SU-DHL-6 (cell line): ENCODE data around the gene VSTM2L.

Experiments used
- EZH2phosphoT487 ChIP-seq: fragments of 200-600 bp; sonication (generic), shearing (Covaris generic); conservative IDR thresholded peaks from 2 replicates; pipeline ENCODE4 v1.6.1; 2018; ENCODE audit warnings: mild to moderate bottlenecking, antibody characterized with exemption, low read length, moderate library complexity, mixed read lengths
- TF ChIP-seq, protein P1 (sequence below): fragments of 200-600 bp; sonication (generic); IDR thresholded peaks from one replicate; pipeline ENCODE4 v1.5.1; 2017; ENCODE audit warnings: antibody characterized with exemption, mild to moderate bottlenecking, low read length, moderate library complexity; ENCODE audit not compliant: insufficient read depth, poor library complexity, severe bottlenecking

DNA sequence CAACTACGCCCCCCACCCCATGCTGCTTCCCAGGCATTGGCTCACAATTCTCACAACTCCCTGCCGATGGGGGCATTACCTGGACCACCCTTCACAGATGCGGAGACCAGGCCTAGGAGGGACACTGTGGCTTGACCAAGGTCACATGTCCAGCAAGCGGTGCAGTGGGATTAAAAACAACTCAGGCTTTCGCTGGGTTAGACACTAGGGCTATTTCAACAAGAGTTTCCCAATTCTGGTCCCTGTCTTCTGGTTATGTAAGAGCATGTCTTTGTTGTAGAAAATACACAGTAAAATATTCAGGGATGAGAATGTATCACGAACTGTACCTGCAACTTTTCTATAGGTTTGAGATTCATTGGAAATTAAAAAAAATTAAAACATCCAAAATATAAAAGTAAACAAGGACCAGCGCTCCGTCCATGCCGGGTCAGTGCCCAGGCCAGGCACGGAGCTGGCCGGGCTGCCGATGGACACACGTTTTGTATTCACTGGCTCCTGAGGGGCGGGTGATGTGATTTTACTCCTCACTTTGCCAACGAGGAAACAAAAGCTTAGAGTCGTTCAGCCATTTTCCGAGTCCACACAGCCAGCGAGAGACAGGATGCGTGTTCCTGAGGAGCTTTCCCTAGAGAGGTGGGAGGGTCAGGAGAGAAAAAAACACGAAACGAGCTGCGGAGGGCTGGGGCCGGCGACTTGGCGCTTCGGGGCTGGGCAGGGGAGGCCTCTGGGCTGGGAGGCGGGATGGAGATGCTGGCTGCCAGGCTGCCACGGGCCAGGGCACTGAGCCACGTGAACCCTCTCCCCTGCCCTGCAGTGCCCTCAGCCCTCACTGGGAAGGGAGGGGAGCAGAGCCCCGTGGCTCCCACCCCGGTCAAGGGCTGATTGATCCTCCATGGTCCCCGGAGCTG, 17.1 kb upstream of the VSTM2L start:
- TF ChIP-seq, protein P1, sequence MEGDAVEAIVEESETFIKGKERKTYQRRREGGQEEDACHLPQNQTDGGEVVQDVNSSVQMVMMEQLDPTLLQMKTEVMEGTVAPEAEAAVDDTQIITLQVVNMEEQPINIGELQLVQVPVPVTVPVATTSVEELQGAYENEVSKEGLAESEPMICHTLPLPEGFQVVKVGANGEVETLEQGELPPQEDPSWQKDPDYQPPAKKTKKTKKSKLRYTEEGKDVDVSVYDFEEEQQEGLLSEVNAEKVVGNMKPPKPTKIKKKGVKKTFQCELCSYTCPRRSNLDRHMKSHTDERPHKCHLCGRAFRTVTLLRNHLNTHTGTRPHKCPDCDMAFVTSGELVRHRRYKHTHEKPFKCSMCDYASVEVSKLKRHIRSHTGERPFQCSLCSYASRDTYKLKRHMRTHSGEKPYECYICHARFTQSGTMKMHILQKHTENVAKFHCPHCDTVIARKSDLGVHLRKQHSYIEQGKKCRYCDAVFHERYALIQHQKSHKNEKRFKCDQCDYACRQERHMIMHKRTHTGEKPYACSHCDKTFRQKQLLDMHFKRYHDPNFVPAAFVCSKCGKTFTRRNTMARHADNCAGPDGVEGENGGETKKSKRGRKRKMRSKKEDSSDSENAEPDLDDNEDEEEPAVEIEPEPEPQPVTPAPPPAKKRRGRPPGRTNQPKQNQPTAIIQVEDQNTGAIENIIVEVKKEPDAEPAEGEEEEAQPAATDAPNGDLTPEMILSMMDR = no peak
- no peak for TF ChIP-seq EZH2phosphoT487
